KOPT-K1 (cell line): ENCODE measurements around the gene GLYR1.

Experiments
- H3K27ac ChIP-seq: fragments of 200-600 bp; sonication (generic); 2 replicates; pipeline ENCODE4 v1.5.1; 2016; ENCODE audit warnings: antibody characterized with exemption, mild to moderate bottlenecking, low read depth, low read length; ENCODE audit not compliant: poor library complexity, severe bottlenecking
- H3K36me3 ChIP-seq: fragments of 200-600 bp; sonication (generic); 2 replicates; pipeline ENCODE4 v1.5.1; 2017; ENCODE audit warnings: antibody characterized with exemption, mild to moderate bottlenecking, low read length, moderate library complexity; ENCODE audit not compliant: insufficient read depth
- H3K9me3 ChIP-seq: fragments of 200-600 bp; sonication (generic); 2 replicates; pipeline ENCODE4 v1.5.1; 2017; ENCODE audit warnings: antibody characterized with exemption, low read length, mild to moderate bottlenecking; ENCODE audit not compliant: insufficient read depth, poor library complexity, severe bottlenecking

The GLYR1 gene

GRCh38 chr16:4765511-4766474 is 81.3 kb downstream of the GLYR1 start:
- peaks cover 34% of the 10 kb centered on the region for H3K36me3 ChIP-seq
- peak overlapping the region; percentile 72 for H3K27ac ChIP-seq
- no peaks in the 10 kb centered on the region for H3K9me3 ChIP-seq

GRCh38 chr16:4763791-4764190 is 83.3 kb downstream of the GLYR1 start:
- H3K36me3 ChIP-seq = peaks cover 54% of the 10 kb centered on the region

GRCh38 chr16:4762205-4762604 is 84.9 kb downstream of the GLYR1 start:
- no peak overlapping the region for H3K27ac ChIP-seq
- H3K9me3 ChIP-seq = no peaks in the 10 kb centered on the region
- H3K36me3 ChIP-seq = peaks cover 64% of the 10 kb centered on the region

More at GRCh38 chr16:4763791-4764190, 83.3 kb downstream of the GLYR1 start:
- Histone ChIP-seq H3K27ac (no peak overlapping the region), H3K9me3 (no peaks in the 10 kb centered on the region)

- Histone ChIP-seq H3K36me3 (peaks cover 73% of the 10 kb centered on the region), H3K27ac (no peak overlapping the region), H3K9me3 (no peaks in the 10 kb centered on the region)
Measured at GRCh38 chr16:4760221-4760910, 86.7 kb downstream of the GLYR1 start.

GRCh38 chr16:4755687-4756086 is 91.4 kb downstream of the GLYR1 start:
- Histone ChIP-seq H3K27ac (no peak overlapping the region), H3K9me3 (no peaks in the 10 kb centered on the region), H3K36me3 (peaks cover 81% of the 10 kb centered on the region)

- H3K9me3 ChIP-seq = no peaks in the 10 kb centered on the region
- peaks cover 75% of the 10 kb centered on the region for H3K36me3 ChIP-seq
Measured at GRCh38 chr16:4754865-4755264, 92.2 kb downstream of the GLYR1 start.

GRCh38 chr16:4753227-4753626 is 93.9 kb downstream of the GLYR1 start:
- peaks cover 59% of the 10 kb centered on the region for H3K36me3 ChIP-seq

More at GRCh38 chr16:4754865-4755264, 92.2 kb downstream of the GLYR1 start:
- no peak overlapping the region for H3K27ac ChIP-seq

More at GRCh38 chr16:4753227-4753626, 93.9 kb downstream of the GLYR1 start:
- Histone ChIP-seq H3K27ac (no peak overlapping the region), H3K9me3 (no peaks in the 10 kb centered on the region)
